HepG2 (cell line): Measurements from ENCODE around the gene ASAP2. TPM values are rescaled to one million over a fixed set of nuclear protein-coding genes. Genes with fewer than 3 reads are reported as not detected.
A peak's percentile ranks its signal among the peaks of the same experiment; 100 is the strongest.

Experiments
- ATF7 ChIP-seq, 2 experiments: fragments of 450-650 bp in 1 of 2; sonication (generic) in 1 of 2; formaldehyde crosslinking in 1 of 2; IDR thresholded peaks; 2 replicates each; pipeline versions ENCODE4 v1.4.0 to v1.6.1; 2016 to 2020; ENCODE audit warnings: antibody characterized with exemption in 1 of 2, mild to moderate bottlenecking in 1 of 2, missing genetic modification reagents in 1 of 2
- BRCA1 ChIP-seq: sonication (generic); formaldehyde crosslinking; IDR thresholded peaks from 2 replicates; pipeline ENCODE4 v1.4.0; 2020; ENCODE audit warnings: missing genetic modification reagents
- DNMT1 ChIP-seq: sonication (generic); formaldehyde crosslinking; IDR thresholded peaks from 2 replicates; pipeline ENCODE4 v1.5.1; 2020; ENCODE audit warnings: mild to moderate bottlenecking, missing genetic modification reagents
- DRAP1 ChIP-seq: IDR thresholded peaks from 2 replicates; pipeline ENCODE4 v1.6.1; 2016; ENCODE audit warnings: missing genetic modification reagents, missing compliant biosample characterization
- JDP2 ChIP-seq: sonication (generic); formaldehyde crosslinking; IDR thresholded peaks from 2 replicates; pipeline ENCODE4 v1.8.1; 2022; ENCODE audit warnings: missing genetic modification reagents, borderline replicate concordance
- NCOA2 ChIP-seq: sonication (generic); formaldehyde crosslinking; IDR thresholded peaks from 2 replicates; pipeline ENCODE4 v1.8.0; 2022; ENCODE audit warnings: inconsistent platforms
- NFATC3 ChIP-seq: sonication (generic); formaldehyde crosslinking; IDR thresholded peaks from 2 replicates; pipeline ENCODE4 v1.5.1; 2020; ENCODE audit warnings: mild to moderate bottlenecking, missing genetic modification reagents
- NFYC ChIP-seq: IDR thresholded peaks from 2 replicates; pipeline ENCODE4 v1.6.1; 2016; ENCODE audit warnings: missing genetic modification reagents, missing compliant biosample characterization
- PATZ1 ChIP-seq: sonication (generic); formaldehyde crosslinking; IDR thresholded peaks from 2 replicates; pipeline ENCODE4 v1.4.0; 2020; ENCODE audit warnings: missing genetic modification reagents
- RBFOX2 ChIP-seq: fragments of 200-400 bp; formaldehyde crosslinking; IDR thresholded peaks from 2 replicates; pipeline ENCODE4 v1.6.1; 2017; ENCODE audit warnings: low read depth, mild to moderate bottlenecking, low read length
- RXRA ChIP-seq: sonication (generic); formaldehyde crosslinking; IDR thresholded peaks from 2 replicates; pipeline ENCODE4 v1.5.1; 2020; ENCODE audit warnings: missing genetic modification reagents
- RXRB ChIP-seq: IDR thresholded peaks from 2 replicates; pipeline ENCODE4 v1.6.1; 2016; ENCODE audit warnings: borderline replicate concordance, missing genetic modification reagents, missing compliant biosample characterization
- SALL1 ChIP-seq: sonication (generic); formaldehyde crosslinking; IDR thresholded peaks from 2 replicates; pipeline ENCODE4 v1.8.0; 2022; ENCODE audit warnings: mild to moderate bottlenecking, missing genetic modification reagents
- SMAD3 ChIP-seq: sonication (generic); formaldehyde crosslinking; IDR thresholded peaks from 2 replicates; pipeline ENCODE4 v1.4.0; 2020; ENCODE audit warnings: missing genetic modification reagents
- SP5 ChIP-seq: IDR thresholded peaks from 2 replicates; pipeline ENCODE4 v1.6.1; 2016; ENCODE audit warnings: low read depth, borderline replicate concordance
- TRIM24 ChIP-seq: sonication (generic); formaldehyde crosslinking; IDR thresholded peaks from 2 replicates; pipeline ENCODE4 v1.8.0; 2022; ENCODE audit warnings: mild to moderate bottlenecking, missing genetic modification reagents
- ZNF44 ChIP-seq: sonication (generic); formaldehyde crosslinking; IDR thresholded peaks from 2 replicates; pipeline ENCODE4 v1.5.1; 2020; ENCODE audit warnings: mild to moderate bottlenecking, missing genetic modification reagents
- ZNF563 ChIP-seq: sonication (generic); formaldehyde crosslinking; IDR thresholded peaks from 2 replicates; pipeline ENCODE4 v1.8.0; 2022; ENCODE audit warnings: mild to moderate bottlenecking, moderate library complexity, missing genetic modification reagents
- polyA plus RNA-seq, 8 experiments: library from polyadenylated mRNA; depleted of rRNA in 3 of 8; stranded (reverse) in 7 of 8; unstranded in 1 of 8; fragments of >200 nt; fragmentation: Illumina TruSeq in 4 of 8; extraction: Trizol in 4 of 8; gene quantifications; 2 replicates each; pipeline versions ENCODE4 v1.2.1 to v1.2.3, GENCODE V29; 2011 to 2016; ENCODE audit warnings: low read depth in 4 of 8, missing spikeins in 1 of 8, mixed read lengths in 1 of 8; ENCODE audit not compliant: insufficient read depth in 1 of 8
- total RNA-seq, 5 experiments: library from RNA; depleted of rRNA; stranded (reverse); fragments of >200 nt; fragmentation: Illumina TruSeq; extraction: Trizol; gene quantifications; 2 replicates each; pipeline ENCODE4 v1.2.3, GENCODE V29; 2016; ENCODE audit warnings: low read depth in 1 of 5
- TF ChIP-seq, protein P1 (sequence below): sonication (generic); formaldehyde crosslinking; IDR thresholded peaks from 2 replicates; pipeline ENCODE4 v1.5.0; 2020; ENCODE audit warnings: mild to moderate bottlenecking, missing genetic modification reagents, borderline replicate concordance
- TF ChIP-seq, protein P2 (sequence below): sonication (generic); formaldehyde crosslinking; IDR thresholded peaks from 2 replicates; pipeline ENCODE4 v1.5.0; 2020; ENCODE audit warnings: missing genetic modification reagents

ASAP2 gene
- total and polyA plus RNA-seq, 2 of the 13 experiments (the other 11 are each of a cell fraction or from before 2014, with no cell fraction given), result 7.3 to 22.3 TPM

GRCh38 chr2:9365498-9366019 is 158.9 kb downstream of the ASAP2 start (continued):
- TF ChIP-seq SMAD3 (no peak), ZNF563 (CRISPR knock-in tag) (0 out of 2 replicates have a peak, but pooled peaks have one; percentile 49), TRIM24 (CRISPR knock-in tag) (no peak), RXRA (CRISPR knock-in tag) (0 out of 2 replicates have a peak, but pooled peaks have one; percentile 9), RXRB (CRISPR knock-in tag) (no peak), ZNF44 (CRISPR knock-in tag) (no peak), RBFOX2 (no peak), DNMT1 (CRISPR knock-in tag) (no peak), NCOA2 (CRISPR knock-in tag) (no peak), PATZ1 (CRISPR knock-in tag) (0 out of 2 replicates have a peak, but pooled peaks have one; percentile 6), NFYC (CRISPR knock-in tag) (no peak), SALL1 (CRISPR knock-in tag) (no peak), SP5 (CRISPR knock-in tag) (no peak), JDP2 (CRISPR knock-in tag) (no peak), DRAP1 (no peak), NFATC3 (CRISPR knock-in tag) (no peak), ATF7 (IDR thresholded peaks at IDR 0.05) (no peak), ATF7 (CRISPR knock-in tag; IDR thresholded peaks at IDR 0.05) (no peak), BRCA1 (no peak)
- TF ChIP-seq, protein P1, sequence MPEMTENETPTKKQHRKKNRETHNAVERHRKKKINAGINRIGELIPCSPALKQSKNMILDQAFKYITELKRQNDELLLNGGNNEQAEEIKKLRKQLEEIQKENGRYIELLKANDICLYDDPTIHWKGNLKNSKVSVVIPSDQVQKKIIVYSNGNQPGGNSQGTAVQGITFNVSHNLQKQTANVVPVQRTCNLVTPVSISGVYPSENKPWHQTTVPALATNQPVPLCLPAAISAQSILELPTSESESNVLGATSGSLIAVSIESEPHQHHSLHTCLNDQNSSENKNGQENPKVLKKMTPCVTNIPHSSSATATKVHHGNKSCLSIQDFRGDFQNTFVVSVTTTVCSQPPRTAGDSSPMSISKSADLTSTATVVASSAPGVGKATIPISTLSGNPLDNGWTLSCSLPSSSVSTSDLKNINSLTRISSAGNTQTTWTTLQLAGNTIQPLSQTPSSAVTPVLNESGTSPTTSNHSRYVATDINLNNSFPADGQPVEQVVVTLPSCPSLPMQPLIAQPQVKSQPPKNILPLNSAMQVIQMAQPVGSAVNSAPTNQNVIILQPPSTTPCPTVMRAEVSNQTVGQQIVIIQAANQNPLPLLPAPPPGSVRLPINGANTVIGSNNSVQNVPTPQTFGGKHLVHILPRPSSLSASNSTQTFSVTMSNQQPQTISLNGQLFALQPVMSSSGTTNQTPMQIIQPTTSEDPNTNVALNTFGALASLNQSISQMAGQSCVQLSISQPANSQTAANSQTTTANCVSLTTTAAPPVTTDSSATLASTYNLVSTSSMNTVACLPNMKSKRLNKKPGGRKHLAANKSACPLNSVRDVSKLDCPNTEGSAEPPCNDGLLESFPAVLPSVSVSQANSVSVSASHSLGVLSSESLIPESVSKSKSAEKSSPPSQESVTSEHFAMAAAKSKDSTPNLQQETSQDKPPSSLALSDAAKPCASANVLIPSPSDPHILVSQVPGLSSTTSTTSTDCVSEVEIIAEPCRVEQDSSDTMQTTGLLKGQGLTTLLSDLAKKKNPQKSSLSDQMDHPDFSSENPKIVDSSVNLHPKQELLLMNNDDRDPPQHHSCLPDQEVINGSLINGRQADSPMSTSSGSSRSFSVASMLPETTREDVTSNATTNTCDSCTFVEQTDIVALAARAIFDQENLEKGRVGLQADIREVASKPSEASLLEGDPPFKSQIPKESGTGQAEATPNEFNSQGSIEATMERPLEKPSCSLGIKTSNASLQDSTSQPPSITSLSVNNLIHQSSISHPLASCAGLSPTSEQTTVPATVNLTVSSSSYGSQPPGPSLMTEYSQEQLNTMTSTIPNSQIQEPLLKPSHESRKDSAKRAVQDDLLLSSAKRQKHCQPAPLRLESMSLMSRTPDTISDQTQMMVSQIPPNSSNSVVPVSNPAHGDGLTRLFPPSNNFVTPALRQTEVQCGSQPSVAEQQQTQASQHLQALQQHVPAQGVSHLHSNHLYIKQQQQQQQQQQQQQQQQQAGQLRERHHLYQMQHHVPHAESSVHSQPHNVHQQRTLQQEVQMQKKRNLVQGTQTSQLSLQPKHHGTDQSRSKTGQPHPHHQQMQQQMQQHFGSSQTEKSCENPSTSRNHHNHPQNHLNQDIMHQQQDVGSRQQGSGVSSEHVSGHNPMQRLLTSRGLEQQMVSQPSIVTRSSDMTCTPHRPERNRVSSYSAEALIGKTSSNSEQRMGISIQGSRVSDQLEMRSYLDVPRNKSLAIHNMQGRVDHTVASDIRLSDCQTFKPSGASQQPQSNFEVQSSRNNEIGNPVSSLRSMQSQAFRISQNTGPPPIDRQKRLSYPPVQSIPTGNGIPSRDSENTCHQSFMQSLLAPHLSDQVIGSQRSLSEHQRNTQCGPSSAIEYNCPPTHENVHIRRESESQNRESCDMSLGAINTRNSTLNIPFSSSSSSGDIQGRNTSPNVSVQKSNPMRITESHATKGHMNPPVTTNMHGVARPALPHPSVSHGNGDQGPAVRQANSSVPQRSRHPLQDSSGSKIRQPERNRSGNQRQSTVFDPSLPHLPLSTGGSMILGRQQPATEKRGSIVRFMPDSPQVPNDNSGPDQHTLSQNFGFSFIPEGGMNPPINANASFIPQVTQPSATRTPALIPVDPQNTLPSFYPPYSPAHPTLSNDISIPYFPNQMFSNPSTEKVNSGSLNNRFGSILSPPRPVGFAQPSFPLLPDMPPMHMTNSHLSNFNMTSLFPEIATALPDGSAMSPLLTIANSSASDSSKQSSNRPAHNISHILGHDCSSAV, result no peak
- TF ChIP-seq, protein P2, sequence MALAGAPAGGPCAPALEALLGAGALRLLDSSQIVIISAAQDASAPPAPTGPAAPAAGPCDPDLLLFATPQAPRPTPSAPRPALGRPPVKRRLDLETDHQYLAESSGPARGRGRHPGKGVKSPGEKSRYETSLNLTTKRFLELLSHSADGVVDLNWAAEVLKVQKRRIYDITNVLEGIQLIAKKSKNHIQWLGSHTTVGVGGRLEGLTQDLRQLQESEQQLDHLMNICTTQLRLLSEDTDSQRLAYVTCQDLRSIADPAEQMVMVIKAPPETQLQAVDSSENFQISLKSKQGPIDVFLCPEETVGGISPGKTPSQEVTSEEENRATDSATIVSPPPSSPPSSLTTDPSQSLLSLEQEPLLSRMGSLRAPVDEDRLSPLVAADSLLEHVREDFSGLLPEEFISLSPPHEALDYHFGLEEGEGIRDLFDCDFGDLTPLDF (CRISPR knock-in tag), result no peak
